Neural cell (in vitro differentiated cells): ENCODE measurements around the gene ARID1B. TPM values are rescaled to one million over a fixed set of nuclear protein-coding genes. Genes with fewer than 3 reads are reported as not detected.

Experiments used
- H2AFZ ChIP-seq: fragments of 200-600, 300-800 bp; sonication (generic), shearing (Covaris generic); 2 replicates; pipeline ENCODE4 v1.6.0; 2014; ENCODE audit warnings: low read depth, mild to moderate bottlenecking, antibody characterized with exemption, low read length, moderate library complexity
- H3F3A ChIP-seq: fragments of 200-600 bp; shearing (Covaris generic); 2 replicates; pipeline ENCODE4 v1.6.1; 2016; ENCODE audit warnings: mild to moderate bottlenecking, moderate library complexity, mixed read lengths, antibody characterized with exemption, low read length; ENCODE audit not compliant: insufficient read depth, poor library complexity, severe bottlenecking
- H3K27ac ChIP-seq: fragments of 200-600, 300-800 bp; sonication (generic), shearing (Covaris generic); 2 replicates; pipeline ENCODE4 v1.5.1; 2014; ENCODE audit warnings: mild to moderate bottlenecking, low read length, moderate library complexity
- H3K27me3 ChIP-seq: fragments of 300-800, 200-600 bp; sonication (generic), shearing (Covaris generic); 2 replicates; pipeline ENCODE4 v1.6.0; 2014; ENCODE audit warnings: mild to moderate bottlenecking, low read depth, low read length, moderate library complexity; ENCODE audit not compliant: insufficient read depth
- H3K36me3 ChIP-seq: fragments of 300-800, 200-600 bp; sonication (generic), shearing (Covaris generic); 2 replicates; pipeline ENCODE4 v1.5.1; 2014; ENCODE audit warnings: mild to moderate bottlenecking, antibody characterized with exemption, low read length, moderate library complexity; ENCODE audit not compliant: insufficient read depth
- H3K4me2 ChIP-seq: fragments of 300-800, 200-600 bp; sonication (generic), shearing (Covaris generic); 2 replicates; pipeline ENCODE4 v1.6.0; 2014; ENCODE audit warnings: mild to moderate bottlenecking, low read length
- H3K4me3 ChIP-seq: fragments of 300-800, 200-600 bp; sonication (generic), shearing (Covaris generic); 2 replicates; pipeline ENCODE4 v1.5.1; 2014; ENCODE audit warnings: mild to moderate bottlenecking, low read length, moderate library complexity
- H3K79me2 ChIP-seq: fragments of 200-600 bp; shearing (Covaris generic); replicated peaks from 2 replicates; pipeline ENCODE4 v1.6.0; 2014; ENCODE audit warnings: mild to moderate bottlenecking, low read length, moderate library complexity; ENCODE audit not compliant: insufficient read depth
- H3K9ac ChIP-seq: fragments of 300-800, 200-600 bp; sonication (generic), shearing (Covaris generic); 2 replicates; pipeline ENCODE4 v1.6.1; 2016; ENCODE audit warnings: mild to moderate bottlenecking, low read length, mixed read lengths
- H3K9me2 ChIP-seq: fragments of 200-600 bp; shearing (Covaris generic); 2 replicates; pipeline ENCODE4 v1.6.1; 2016; ENCODE audit warnings: mild to moderate bottlenecking, low read length, mixed read lengths; ENCODE audit not compliant: insufficient read depth
- H3K9me3 ChIP-seq: fragments of 200-600, 300-800 bp; sonication (generic), shearing (Covaris generic); 2 replicates; pipeline ENCODE4 v1.6.1; 2016; ENCODE audit warnings: mild to moderate bottlenecking, mixed run types, low read length, moderate library complexity, mixed read lengths
- H4K20me1 ChIP-seq: fragments of 200-600 bp; shearing (Covaris generic); 2 replicates; pipeline ENCODE4 v1.6.1; 2016; ENCODE audit warnings: mild to moderate bottlenecking, mixed run types; ENCODE audit not compliant: insufficient read depth
- CTCF ChIP-seq: fragments of 450-650 bp; IDR thresholded peaks from 2 replicates; pipeline ENCODE4 v1.5.1; 2014; ENCODE audit warnings: antibody characterized with exemption, mild to moderate bottlenecking, moderate library complexity; ENCODE audit not compliant: poor library complexity, severe bottlenecking
- EP300 ChIP-seq: fragments of 450-650 bp; conservative IDR thresholded peaks from 2 replicates; pipeline ENCODE4 v1.6.1; 2014; ENCODE audit warnings: antibody characterized with exemption, mild to moderate bottlenecking, moderate library complexity; ENCODE audit not compliant: poor library complexity, severe bottlenecking
- EZH2 ChIP-seq: fragments of 200-600, 300-800 bp; shearing (Covaris generic), sonication (generic); IDR thresholded peaks from 2 replicates; pipeline ENCODE4 v1.6.1; 2014; ENCODE audit warnings: antibody characterized with exemption, low read length, borderline replicate concordance, mild to moderate bottlenecking; ENCODE audit not compliant: insufficient read depth, poor library complexity, severe bottlenecking
- MXI1 ChIP-seq: fragments of 450-650 bp; conservative IDR thresholded peaks from 2 replicates; pipeline ENCODE4 v1.6.1; 2014; ENCODE audit warnings: antibody characterized with exemption, mild to moderate bottlenecking; ENCODE audit not compliant: poor library complexity, severe bottlenecking
- POLR2AphosphoS5 ChIP-seq: IDR thresholded peaks from 2 replicates; pipeline ENCODE4 v1.6.1; 2012
- RAD21 ChIP-seq: fragments of 450-650 bp; conservative IDR thresholded peaks from 2 replicates; pipeline ENCODE4 v1.6.1; 2014; ENCODE audit warnings: antibody characterized with exemption, mild to moderate bottlenecking, moderate library complexity
- REST ChIP-seq: IDR thresholded peaks from 2 replicates; pipeline ENCODE4 v1.6.1; 2012; ENCODE audit warnings: borderline replicate concordance
- SMC3 ChIP-seq: fragments of 450-650 bp; conservative IDR thresholded peaks from 2 replicates; pipeline ENCODE4 v1.6.1; 2014; ENCODE audit warnings: antibody characterized with exemption, mild to moderate bottlenecking, moderate library complexity; ENCODE audit not compliant: poor library complexity
- TAF1 ChIP-seq: IDR thresholded peaks from 2 replicates; pipeline ENCODE4 v1.6.1; 2012; ENCODE audit warnings: low read depth
- polyA plus RNA-seq: library from polyadenylated mRNA; depleted of rRNA; stranded (reverse); fragments of >200 nt; gene quantifications from 2 replicates; pipeline ENCODE4 v1.2.3, GENCODE V29; 2014

ARID1B gene
- polyA plus RNA-seq, 1 donor from 2014 or later, result 35.0 TPM

DNA sequence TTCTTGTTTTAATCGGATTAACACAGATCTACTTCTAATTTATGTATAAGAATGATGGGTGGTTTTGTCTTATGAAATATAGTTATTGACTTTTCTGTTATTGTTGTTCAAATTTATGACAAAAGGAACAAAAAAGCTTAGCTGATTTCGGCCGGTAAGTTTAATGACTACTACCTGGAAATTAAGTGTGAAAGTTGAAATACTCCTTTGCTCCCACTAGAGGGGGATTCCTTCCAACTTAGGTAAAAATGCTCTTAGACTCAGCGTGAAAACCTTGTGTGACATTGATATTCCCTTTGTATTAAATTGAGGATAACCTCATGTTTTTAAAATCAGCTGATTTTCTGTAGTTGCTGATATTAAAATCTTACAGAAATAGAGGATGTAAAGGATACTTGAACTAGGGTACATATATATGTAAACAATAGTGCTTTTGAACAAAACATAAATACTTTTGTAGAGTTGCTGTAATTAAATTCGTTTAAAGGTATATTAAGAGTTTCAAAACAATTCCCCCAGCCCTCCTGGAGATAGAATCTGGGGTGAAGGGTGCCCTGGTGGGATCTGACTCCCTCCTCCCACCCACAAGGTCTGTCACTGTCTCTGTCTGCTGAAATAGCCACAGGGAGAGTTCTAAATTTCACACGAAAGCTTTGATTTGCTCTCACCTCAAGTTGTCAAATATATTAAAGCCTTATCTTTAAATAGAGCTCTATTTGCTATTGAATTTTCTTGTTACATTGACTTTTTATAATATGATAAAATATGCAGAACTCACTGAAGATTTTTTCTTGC is 257.5 kb downstream of the ARID1B start:
- H3K36me3 ChIP-seq, result no peaks in the 10 kb centered on the region
- H3K27me3 ChIP-seq, result no peaks in the 10 kb centered on the region
- no peaks in the 10 kb centered on the region for H3K9me3 ChIP-seq
- H4K20me1 ChIP-seq, result peaks cover 15% of the 10 kb centered on the region
- no peaks in the 10 kb centered on the region for H3K9me2 ChIP-seq
- no peak overlapping the region for H3K27ac ChIP-seq
- no peak overlapping the region for H2AFZ ChIP-seq
- no peak overlapping the region for H3K9ac ChIP-seq
- H3F3A ChIP-seq, result no peaks in the 10 kb centered on the region
- H3K79me2 ChIP-seq, result peaks cover 28% of the 10 kb centered on the region
- H3K4me2 ChIP-seq, result no peak overlapping the region
- no peak overlapping the region for H3K4me3 ChIP-seq
- no peak for TF ChIP-seq TAF1
- no peak for TF ChIP-seq REST
- TF ChIP-seq POLR2AphosphoS5, result no peak
- TF ChIP-seq RAD21, result peak; percentile 85
- TF ChIP-seq EZH2, result no peak
- no peak for TF ChIP-seq MXI1
- peak; percentile 77 for TF ChIP-seq CTCF
- no peak for TF ChIP-seq EP300
- TF ChIP-seq SMC3, result peak; percentile 84

DNA sequence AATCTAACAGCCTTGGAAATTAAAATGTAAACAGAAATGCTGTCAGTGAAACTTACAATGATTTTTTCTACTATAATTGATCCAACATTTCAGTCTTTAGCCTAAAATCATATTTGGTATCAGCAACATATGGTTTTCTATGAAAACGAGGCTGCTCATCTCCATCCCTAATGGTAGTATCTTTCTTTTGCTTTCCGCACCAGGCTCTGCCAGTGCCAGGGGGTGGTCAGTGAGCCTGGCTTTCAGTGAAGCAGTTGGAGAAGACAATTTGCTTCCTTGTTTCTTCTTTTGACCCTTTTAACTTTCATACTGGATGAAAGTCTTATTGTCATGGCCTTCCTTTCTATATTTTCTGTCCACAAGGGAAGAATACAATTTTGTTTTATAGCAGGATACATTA is 258.4 kb downstream of the ARID1B start:
- Histone ChIP-seq H2AFZ (no peak overlapping the region), H3K4me3 (no peak overlapping the region), H3K27ac (no peak overlapping the region), H3K9me3 (no peaks in the 10 kb centered on the region), H3K36me3 (no peaks in the 10 kb centered on the region), H3K9ac (no peak overlapping the region), H3K9me2 (no peaks in the 10 kb centered on the region), H3F3A (no peaks in the 10 kb centered on the region), H3K27me3 (no peaks in the 10 kb centered on the region), H4K20me1 (peaks cover 15% of the 10 kb centered on the region), H3K79me2 (peaks cover 28% of the 10 kb centered on the region), H3K4me2 (no peak overlapping the region)
- TF ChIP-seq EZH2 (no peak), SMC3 (no peak), CTCF (no peak), REST (no peak), RAD21 (no peak), MXI1 (no peak), TAF1 (no peak), EP300 (no peak), POLR2AphosphoS5 (no peak)
